GM10847 (cell line): Measurements from ENCODE around the gene SHTN1.

Experiments
- POLR2A ChIP-seq: IDR thresholded peaks from 2 replicates; pipeline ENCODE4 v1.6.1; 2011; ENCODE audit not compliant: insufficient read length; ENCODE audit errors: extremely low read depth

Gene SHTN1

GRCh38 chr10:116848032-116848943 is 156.7 kb downstream of the SHTN1 start:
- TF ChIP-seq POLR2A: no peak

- TF ChIP-seq POLR2A: no peak
These were observed 159.2 kb downstream of the SHTN1 start for GRCh38 chr10:116845823-116846222.

- no peak for TF ChIP-seq POLR2A
These were observed 164.5 kb downstream of the SHTN1 start for GRCh38 chr10:116840389-116841075.

- TF ChIP-seq POLR2A: no peak
These were observed 166.8 kb downstream of the SHTN1 start for GRCh38 chr10:116838143-116838725.

GRCh38 chr10:116836902-116837523 is 168.0 kb downstream of the SHTN1 start:
- no peak for TF ChIP-seq POLR2A

- TF ChIP-seq POLR2A: no peak
These were observed 168.9 kb downstream of the SHTN1 start for GRCh38 chr10:116836083-116836482.

GRCh38 chr10:116835658-116836057 is 169.3 kb downstream of the SHTN1 start:
- TF ChIP-seq POLR2A: no peak

- TF ChIP-seq POLR2A: no peak
These were observed 170.7 kb downstream of the SHTN1 start for GRCh38 chr10:116833986-116834985.

- no peak for TF ChIP-seq POLR2A
These were observed 173.2 kb downstream of the SHTN1 start for GRCh38 chr10:116831790-116832189.
